ENCODE results near the gene PHACTR1. TPM values are rescaled to one million over a fixed set of nuclear protein-coding genes. Genes with fewer than 3 reads are reported as not detected.

Gene PHACTR1
- total RNA-seq, 1 experiment from 2014 or later = 0.21 TPM

- H3K36me3 Mint-ChIP-seq (ENCODE audit: insufficient read depth, unreplicated experiment) = no peaks in the 10 kb centered on the region
- no peaks in the 10 kb centered on the region for H3K4me1 Mint-ChIP-seq (ENCODE audit: low read depth, unreplicated experiment)
- intact Hi-C loops (cut with micrococcal nuclease; ENCODE audit: unreplicated experiment) = no loop called here
- H3K27ac Mint-ChIP-seq (ENCODE audit: unreplicated experiment) = no peak overlapping the region
- CTCF ChIA-PET = interaction anchor here (0.6 to 0.7 kb wide), 2 partner anchors 122 to 694 kb away, joined by 4 to 8 read pairs; no protein-coding TSS in a partner anchor
- TF ChIP-seq, protein P1, sequence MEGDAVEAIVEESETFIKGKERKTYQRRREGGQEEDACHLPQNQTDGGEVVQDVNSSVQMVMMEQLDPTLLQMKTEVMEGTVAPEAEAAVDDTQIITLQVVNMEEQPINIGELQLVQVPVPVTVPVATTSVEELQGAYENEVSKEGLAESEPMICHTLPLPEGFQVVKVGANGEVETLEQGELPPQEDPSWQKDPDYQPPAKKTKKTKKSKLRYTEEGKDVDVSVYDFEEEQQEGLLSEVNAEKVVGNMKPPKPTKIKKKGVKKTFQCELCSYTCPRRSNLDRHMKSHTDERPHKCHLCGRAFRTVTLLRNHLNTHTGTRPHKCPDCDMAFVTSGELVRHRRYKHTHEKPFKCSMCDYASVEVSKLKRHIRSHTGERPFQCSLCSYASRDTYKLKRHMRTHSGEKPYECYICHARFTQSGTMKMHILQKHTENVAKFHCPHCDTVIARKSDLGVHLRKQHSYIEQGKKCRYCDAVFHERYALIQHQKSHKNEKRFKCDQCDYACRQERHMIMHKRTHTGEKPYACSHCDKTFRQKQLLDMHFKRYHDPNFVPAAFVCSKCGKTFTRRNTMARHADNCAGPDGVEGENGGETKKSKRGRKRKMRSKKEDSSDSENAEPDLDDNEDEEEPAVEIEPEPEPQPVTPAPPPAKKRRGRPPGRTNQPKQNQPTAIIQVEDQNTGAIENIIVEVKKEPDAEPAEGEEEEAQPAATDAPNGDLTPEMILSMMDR (IDR thresholded peaks at IDR 0.05; ENCODE audit: unreplicated experiment) = no peak
- peaks cover 66% of the 10 kb centered on the region for H3K27me3 Mint-ChIP-seq (ENCODE audit: unreplicated experiment)
- no TSS peak for BruUV-seq (replicated peaks)
- no peaks in the 10 kb centered on the region for H3K9me3 Mint-ChIP-seq (ENCODE audit: low read depth, unreplicated experiment)
- DNase-seq = no peak
- H3K4me3 Mint-ChIP-seq (ENCODE audit: low read depth, unreplicated experiment) = no peak overlapping the region
Measured at GRCh38 chr6:13190376-13190775, 473.8 kb downstream of the PHACTR1 start.

- Mint-ChIP-seq H3K27me3 (ENCODE audit: unreplicated experiment) (peaks cover 65% of the 10 kb centered on the region), H3K27ac (ENCODE audit: unreplicated experiment) (no peak overlapping the region), H3K4me1 (ENCODE audit: low read depth, unreplicated experiment) (no peaks in the 10 kb centered on the region), H3K9me3 (ENCODE audit: low read depth, unreplicated experiment) (no peaks in the 10 kb centered on the region), H3K36me3 (ENCODE audit: insufficient read depth, unreplicated experiment) (no peaks in the 10 kb centered on the region), H3K4me3 (ENCODE audit: low read depth, unreplicated experiment) (no peak overlapping the region)
- intact Hi-C loops (cut with micrococcal nuclease; ENCODE audit: unreplicated experiment) = no loop called here
- no peak for DNase-seq
- CTCF ChIA-PET = no interaction called here
- BruUV-seq (replicated peaks) = no TSS peak
- TF ChIP-seq, protein P1 (IDR thresholded peaks at IDR 0.05; ENCODE audit: unreplicated experiment) = no peak
Measured at GRCh38 chr6:13191461-13191860, 474.9 kb downstream of the PHACTR1 start.

DNA sequence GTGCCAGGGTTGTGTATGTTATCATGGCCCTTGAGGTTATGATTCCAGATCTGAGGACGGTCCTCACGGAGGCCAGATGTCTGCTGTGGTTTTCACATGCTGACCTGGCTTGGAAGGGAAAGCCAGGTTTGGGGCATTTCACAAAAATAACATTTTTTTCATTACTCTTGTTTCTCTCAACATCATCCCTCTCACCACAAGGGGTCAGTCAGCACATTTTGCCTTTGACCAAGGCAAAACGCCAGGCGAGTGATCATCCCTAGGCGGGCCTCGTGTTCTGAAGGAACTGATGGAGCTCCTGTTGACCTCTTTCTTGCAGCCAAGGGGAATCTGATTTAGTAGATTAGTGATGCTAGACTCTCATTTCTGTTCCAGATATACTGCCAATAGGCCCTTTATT lies 478.3 kb downstream of the PHACTR1 start:
- peak; percentile 43 for DNase-seq
- no TSS peak for BruUV-seq (replicated peaks)
- Mint-ChIP-seq H3K27ac (ENCODE audit: unreplicated experiment) (no peak overlapping the region), H3K27me3 (ENCODE audit: unreplicated experiment) (peaks cover 39% of the 10 kb centered on the region), H3K36me3 (ENCODE audit: insufficient read depth, unreplicated experiment) (no peaks in the 10 kb centered on the region), H3K4me3 (ENCODE audit: low read depth, unreplicated experiment) (no peak overlapping the region), H3K4me1 (ENCODE audit: low read depth, unreplicated experiment) (no peaks in the 10 kb centered on the region), H3K9me3 (ENCODE audit: low read depth, unreplicated experiment) (no peaks in the 10 kb centered on the region)
- CTCF ChIA-PET = interaction anchor here (1.0 to 1.2 kb wide), 3 partner anchors 34 to 133 kb away, joined by 3 to 6 read pairs (median 3); partner anchors contain the start of gene TBC1D7
- TF ChIP-seq, protein P1 (IDR thresholded peaks at IDR 0.05; ENCODE audit: unreplicated experiment) = peak; percentile 30
- intact Hi-C loops (cut with micrococcal nuclease; ENCODE audit: unreplicated experiment) = loop anchor here (2.0 to 5.0 kb wide), 2 partner anchors 134 to 417 kb away; partner anchors contain the start of gene TBC1D7

GRCh38 chr6:13195803-13196202 lies 479.2 kb downstream of the PHACTR1 start:
- no peak overlapping the region for H3K4me3 Mint-ChIP-seq (ENCODE audit: low read depth, unreplicated experiment)
- BruUV-seq (replicated peaks) = no TSS peak
- DNase-seq = no peak
- intact Hi-C loops (cut with micrococcal nuclease; ENCODE audit: unreplicated experiment) = loop anchor here (2.0 to 5.0 kb wide), 2 partner anchors 133 to 416 kb away; partner anchors contain the start of gene TBC1D7
- no peak overlapping the region for H3K27ac Mint-ChIP-seq (ENCODE audit: unreplicated experiment)
- TF ChIP-seq, protein P1 (IDR thresholded peaks at IDR 0.05; ENCODE audit: unreplicated experiment) = no peak
- CTCF ChIA-PET = interaction anchor here (0.6 kb wide), 1 partner anchor 58 kb away, joined by 5 read pairs; no protein-coding TSS in a partner anchor
- no peaks in the 10 kb centered on the region for H3K4me1 Mint-ChIP-seq (ENCODE audit: low read depth, unreplicated experiment)
- H3K27me3 Mint-ChIP-seq (ENCODE audit: unreplicated experiment) = peaks cover 37% of the 10 kb centered on the region
- H3K9me3 Mint-ChIP-seq (ENCODE audit: low read depth, unreplicated experiment) = no peaks in the 10 kb centered on the region
- H3K36me3 Mint-ChIP-seq (ENCODE audit: insufficient read depth, unreplicated experiment) = no peaks in the 10 kb centered on the region

Measured in Calu3 (cell line).